WTC11 (cell line): Measurements from ENCODE around the gene SYNPO2.

Experiments used
- ARID4B ChIP-seq: sonication (generic); formaldehyde crosslinking; IDR thresholded peaks from 2 replicates; pipeline ENCODE4 v1.8.0; 2023; ENCODE audit warnings: missing genetic modification reagents, mild to moderate bottlenecking, borderline replicate concordance
- CREB1 ChIP-seq: sonication (generic); formaldehyde crosslinking; IDR thresholded peaks from 2 replicates; pipeline ENCODE4 v1.8.0; 2023; ENCODE audit warnings: mild to moderate bottlenecking, missing genetic modification reagents
- CTCF ChIP-seq: fragments of 200-600 bp; IDR thresholded peaks from 2 replicates; pipeline ENCODE4 v1.8.0; 2022; ENCODE audit warnings: antibody characterized with exemption
- ELF4 ChIP-seq: sonication (generic); formaldehyde crosslinking; IDR thresholded peaks from 2 replicates; pipeline ENCODE4 v1.8.1; 2022; ENCODE audit warnings: low read depth, mild to moderate bottlenecking, moderate library complexity, missing genetic modification reagents
- GRHL2 ChIP-seq: fragments of 250-450 bp; sonication (Bioruptor Pico); IDR thresholded peaks from 2 replicates; pipeline ENCODE4 v1.8.0; 2022; ENCODE audit warnings: mild to moderate bottlenecking, moderate library complexity; ENCODE audit not compliant: insufficient replicate concordance, severe bottlenecking
- MAX ChIP-seq: sonication (generic); formaldehyde crosslinking; IDR thresholded peaks from 2 replicates; pipeline ENCODE4 v1.8.0; 2022; ENCODE audit warnings: mild to moderate bottlenecking, missing genetic modification reagents
- MLX ChIP-seq: sonication (generic); formaldehyde crosslinking; IDR thresholded peaks from 2 replicates; pipeline ENCODE4 v1.8.1; 2023; ENCODE audit warnings: mild to moderate bottlenecking, missing genetic modification reagents, moderate library complexity
- USF1 ChIP-seq: sonication (generic); formaldehyde crosslinking; IDR thresholded peaks from 2 replicates; pipeline ENCODE4 v1.8.0; 2022; ENCODE audit warnings: mild to moderate bottlenecking, missing genetic modification reagents

- TF ChIP-seq CTCF (no peak), ELF4 (no peak), CREB1 (CRISPR knock-in tag) (no peak), MLX (no peak), GRHL2 (CRISPR knock-in tag) (no peak), ARID4B (no peak), MAX (CRISPR knock-in tag) (no peak), USF1 (CRISPR knock-in tag) (no peak)
Observed at GRCh38 chr4:118857760-118858159, 30.9 kb upstream of the SYNPO2 start.
